DMS53 treated with DMSO at 0.1 percent for 48 hours (cell line): ENCODE results near the gene CDRT4.

Source experiments
- DNase-seq: peaks from one replicate; lab custom pipeline; 2025; ENCODE audit not compliant: unreplicated experiment; lab: John Stamatoyannopoulos, UW

Gene CDRT4

DNA sequence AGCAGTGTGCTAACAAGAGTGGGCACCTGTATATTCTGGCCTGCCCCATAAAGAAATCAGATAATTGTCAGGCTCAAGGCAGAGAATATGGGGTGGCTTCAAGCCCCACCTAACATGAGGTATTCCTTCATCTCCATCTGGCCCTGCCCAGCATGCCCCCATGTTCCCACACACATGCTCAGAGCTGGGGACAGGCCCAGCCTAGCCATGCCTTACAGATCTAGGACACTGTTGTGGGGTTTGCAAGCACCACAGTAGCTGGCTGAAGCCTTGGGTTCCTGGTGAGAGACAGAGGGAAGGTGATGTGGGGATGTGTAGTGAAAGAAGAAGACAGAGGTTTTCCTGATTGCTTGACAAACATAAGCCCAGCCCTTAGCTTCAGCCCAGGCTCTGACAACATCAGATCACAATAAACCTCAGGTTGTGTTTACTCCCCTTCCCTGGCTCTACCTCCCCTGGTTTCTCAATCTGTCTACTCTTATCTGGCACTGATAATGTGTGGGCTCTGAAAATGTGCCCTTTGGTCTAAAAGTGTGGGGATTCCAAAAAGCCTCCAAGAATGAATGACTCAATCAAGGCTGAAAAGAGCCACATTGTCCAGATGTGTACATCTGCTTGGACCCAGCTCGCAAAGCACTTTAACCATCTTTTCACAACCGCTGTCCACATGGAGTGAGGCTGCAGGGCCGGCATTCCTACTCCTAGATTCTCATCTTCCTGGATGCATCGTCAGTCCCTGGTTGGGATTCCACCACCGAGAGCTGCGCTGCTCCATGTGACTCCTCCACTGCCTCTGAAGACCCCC, 34.4 kb downstream of the CDRT4 start:
- no peak for DNase-seq

DNA sequence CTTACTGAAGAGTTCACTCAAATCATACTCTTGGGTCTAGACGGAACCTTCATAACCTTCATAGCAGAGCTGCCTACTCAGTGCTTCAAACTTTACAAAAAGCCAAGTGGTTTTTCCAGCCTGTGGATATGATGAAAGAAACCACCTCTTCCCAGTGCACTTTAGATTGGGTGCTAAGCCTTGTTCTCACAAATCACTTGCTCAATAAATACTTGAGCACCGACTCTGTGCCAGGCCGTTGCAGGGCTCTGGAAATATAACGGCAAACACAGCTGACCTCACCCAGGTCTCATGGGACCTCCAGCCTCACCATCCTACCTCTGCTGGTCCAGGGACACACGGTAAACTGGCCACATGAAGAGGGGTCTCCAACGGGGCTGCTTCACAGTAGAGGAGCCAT, 35.7 kb downstream of the CDRT4 start:
- DNase-seq = no peak

DNA sequence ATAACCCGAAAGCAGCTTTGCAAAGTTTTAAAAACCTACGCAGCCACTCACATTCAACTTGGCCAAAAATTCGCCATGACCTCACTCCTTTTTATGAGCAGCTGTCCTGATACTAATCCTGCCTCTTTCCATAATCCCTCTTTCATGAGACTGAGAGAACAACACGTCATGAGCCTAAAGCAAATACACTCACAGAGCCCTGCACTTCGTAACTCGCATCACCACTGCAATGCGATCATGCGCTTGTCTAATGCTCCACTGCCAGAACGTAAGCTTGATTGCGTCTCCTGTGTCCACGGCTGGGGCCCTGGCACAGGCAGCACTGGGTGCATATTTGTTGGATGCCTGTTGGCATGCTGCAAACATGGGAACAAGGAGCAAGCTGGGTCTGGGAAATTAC, 36.2 kb downstream of the CDRT4 start:
- peak; percentile 30 for DNase-seq

DNA sequence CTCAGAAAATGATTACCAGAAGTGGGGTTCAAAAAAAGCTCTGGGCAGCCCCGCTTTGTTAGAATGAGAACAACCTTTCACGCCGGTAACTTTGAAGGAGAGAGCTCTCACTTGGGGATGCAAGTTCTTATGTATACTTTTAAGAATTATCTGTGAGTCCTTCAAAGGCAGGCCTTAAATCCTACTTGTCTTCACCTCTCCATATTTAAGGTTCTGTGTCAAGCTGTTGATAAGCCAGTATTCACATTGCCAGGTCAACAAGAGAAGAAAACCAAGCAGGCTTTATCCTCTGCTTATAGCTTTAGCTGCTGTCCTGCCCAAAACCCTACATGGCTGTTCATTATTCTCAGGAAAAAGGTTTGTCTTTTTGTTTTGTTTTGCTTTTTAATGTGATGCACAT, 42.9 kb downstream of the CDRT4 start:
- no peak for DNase-seq

DNA sequence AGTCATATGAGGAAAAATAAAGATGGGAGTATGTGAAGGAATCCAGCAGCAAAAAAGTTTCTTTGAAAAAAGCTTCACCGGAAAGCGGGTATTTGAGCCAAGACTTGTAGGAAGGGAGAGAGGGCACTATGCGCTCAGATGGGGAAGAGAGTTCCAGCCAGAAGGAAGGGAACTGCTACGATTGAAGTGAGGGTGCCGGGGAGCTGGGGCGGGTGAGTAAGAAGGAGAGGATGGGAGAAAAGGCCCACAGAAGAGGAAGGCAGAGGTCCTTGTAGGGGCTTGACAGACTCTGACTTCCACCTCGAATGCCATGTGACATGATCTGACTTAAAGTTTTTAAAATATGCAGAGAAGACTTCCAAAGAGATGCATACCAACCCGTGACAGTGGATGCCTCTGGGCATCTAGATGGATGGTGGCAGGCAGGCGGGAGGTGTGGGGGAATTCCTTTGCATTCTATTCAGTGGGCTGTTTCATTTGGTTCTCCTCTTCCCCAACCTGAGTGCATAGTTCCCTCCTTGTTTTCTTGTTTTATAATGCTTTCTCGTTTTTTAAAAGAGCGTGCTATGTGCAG, 44.9 kb downstream of the CDRT4 start:
- no peak for DNase-seq

DNA sequence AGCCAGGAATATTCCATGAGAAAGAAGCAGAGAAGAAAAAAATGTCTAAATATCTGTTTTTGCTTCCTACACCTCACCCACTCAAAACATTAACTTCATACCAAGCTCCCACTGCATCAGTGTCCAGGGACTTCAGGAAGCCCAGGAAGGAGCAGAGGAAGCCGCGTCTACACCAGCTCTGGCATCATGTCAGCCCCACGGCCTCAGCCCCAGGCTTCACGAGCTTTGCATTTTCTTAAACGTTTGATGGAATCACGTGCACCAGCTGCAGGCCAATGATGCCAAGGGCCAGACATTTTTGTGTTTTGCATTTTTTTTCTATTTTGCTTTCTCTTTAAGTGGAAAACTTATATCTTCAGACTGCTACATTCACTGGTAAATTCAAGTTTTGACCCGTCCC, 48.6 kb downstream of the CDRT4 start:
- no peak for DNase-seq

DNA sequence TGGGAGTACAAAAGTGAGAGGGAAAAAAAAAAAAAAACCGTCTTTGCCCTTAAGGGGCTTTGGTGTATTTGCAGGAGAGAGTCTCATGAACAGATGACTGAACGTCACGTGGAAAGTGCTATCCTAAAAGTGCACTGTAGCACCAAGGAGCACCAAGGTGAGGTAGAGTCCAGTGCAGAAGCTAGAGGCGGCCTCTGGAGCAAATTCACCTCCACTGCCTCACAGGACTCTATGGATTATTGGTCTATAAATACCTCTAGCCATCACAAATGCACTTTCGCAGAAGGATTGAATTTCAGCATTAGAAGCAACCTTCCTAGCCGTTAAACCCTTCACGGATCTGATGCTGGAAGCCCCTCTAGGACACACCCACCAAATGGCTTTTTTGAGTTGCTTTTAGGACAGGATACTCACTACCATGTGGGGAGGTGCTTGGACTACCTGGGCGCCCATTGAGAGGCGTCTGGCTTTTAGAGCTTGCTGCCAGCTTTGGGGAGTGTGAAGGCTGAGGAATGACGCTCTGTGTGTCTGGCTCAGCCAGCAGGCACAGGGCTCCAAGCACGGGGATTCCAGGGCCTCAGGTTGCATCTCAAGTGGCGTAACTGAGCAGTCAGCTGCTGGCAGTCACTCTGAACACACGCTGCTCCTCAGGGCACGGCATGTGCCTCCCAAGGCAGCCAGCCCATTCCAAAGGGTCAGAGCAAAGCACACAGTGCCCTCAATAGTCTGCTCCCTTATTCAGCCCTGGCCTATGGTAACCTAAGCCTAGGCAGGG, 52.7 kb downstream of the CDRT4 start:
- DNase-seq = no peak

DNA sequence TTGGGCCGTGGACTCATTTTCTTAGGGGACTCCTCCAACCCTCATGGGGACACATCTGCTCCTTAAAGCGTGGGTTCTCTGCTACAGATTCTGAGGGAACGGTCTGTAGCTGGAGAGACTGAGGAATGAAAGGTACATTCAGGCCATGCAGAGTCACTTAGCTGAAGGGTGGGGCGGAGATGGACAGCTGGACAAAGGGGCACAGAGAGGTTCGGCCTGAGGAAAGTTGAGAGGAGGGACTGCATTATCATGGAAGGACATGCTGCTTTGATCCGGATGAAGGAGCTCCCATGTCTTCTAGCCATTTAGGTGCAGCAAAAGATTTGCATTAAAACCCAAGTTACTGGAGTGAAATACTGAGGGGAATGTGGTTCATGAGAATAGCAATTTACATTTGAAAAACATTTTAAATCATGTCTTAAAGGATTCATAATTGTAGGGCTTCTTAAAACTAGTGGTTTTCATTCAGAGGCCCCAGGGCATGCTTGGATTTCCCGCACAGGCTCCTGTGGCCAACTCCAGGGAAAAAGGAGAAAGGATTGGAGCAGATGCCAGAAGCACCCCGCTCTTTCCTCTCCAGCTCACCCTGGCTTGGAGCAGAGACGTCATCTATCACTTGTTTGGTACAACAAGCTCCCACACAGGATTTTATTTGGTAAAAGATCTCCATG, 54.2 kb downstream of the CDRT4 start:
- no peak for DNase-seq

DNA sequence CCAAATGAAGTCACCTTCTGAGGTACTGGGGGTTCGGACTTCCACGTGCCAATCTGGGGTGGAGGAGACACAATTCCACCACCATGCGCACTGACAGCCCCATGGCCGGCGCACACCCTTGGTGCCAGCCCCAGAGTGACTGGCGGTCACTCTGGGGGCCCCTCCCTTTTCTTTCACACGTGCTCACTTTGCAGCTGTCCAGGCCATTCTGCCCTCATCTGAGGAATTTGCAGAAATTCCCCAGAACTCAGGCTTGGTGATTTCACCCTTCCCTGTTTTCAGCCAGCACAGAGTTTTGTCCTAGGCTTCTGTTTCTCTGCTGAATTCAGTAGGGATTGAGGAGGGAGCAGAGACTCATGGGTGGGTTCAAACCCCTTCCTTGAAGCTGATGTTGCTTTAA, 54.8 kb downstream of the CDRT4 start:
- DNase-seq = no peak

DNA sequence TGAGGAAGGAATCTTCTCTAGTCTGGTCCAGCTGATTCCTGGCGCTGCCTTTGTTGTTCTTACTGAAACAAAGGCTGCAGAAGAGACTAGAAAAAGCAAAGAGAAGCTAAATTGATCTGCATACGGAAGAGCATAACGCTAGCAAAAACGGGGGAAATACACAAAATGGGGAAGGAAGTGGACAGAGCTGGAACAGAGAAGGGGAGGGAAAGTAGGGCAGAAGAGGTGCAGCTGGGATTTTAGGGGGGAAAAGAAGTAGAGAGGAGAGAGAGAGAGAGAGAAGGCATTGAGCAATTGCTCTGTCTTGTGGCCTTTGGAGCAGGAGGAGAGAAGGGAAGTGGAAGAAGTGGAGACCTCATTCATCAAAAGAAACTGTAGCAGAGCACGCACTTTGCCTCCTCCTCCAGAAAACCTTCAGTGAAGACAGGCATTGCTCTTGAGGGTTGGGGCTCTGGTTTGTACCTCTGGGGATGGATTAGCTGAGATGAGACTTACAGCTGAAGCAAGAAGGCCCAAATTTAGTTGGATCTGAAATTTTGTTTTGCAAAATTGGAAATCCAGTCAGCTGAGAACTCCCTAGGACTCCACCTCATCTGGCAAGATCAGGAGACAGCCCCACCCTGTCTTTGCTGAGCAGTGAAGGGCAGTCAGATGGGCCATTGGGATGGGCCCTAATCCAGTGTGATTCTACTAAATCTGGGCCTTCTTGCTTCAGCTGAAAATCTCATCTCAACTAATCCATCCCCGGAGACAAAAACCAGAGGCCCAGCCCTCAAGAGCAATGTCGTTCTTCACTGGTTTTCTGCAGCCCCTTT, 55.8 kb downstream of the CDRT4 start:
- no peak for DNase-seq

DNA sequence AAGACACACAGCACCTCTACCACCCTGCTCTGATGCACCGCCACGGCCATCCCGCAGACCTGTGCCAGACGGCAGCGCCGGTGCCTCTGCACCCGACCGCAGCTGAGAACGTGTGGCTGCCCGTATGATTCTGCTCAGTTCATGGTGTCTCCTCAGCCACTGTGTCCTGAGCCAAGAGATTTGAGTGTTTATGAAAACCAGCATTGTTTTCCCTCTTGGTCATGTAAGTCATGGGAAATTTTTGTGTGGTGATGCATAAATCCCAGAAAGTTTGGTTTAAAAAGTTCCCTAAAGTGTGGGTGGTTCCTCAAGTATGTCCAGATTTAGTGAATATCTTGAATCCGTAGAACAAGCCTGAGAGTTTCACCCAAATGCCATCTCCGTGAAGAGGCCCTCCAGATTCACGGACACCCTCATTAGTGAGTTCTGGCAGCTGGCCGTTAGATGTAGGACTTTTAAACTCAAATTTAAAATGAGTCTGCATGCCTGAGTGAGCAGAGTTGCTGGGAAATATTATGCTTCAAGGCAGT, 57.6 kb downstream of the CDRT4 start:
- DNase-seq = no peak

DNA sequence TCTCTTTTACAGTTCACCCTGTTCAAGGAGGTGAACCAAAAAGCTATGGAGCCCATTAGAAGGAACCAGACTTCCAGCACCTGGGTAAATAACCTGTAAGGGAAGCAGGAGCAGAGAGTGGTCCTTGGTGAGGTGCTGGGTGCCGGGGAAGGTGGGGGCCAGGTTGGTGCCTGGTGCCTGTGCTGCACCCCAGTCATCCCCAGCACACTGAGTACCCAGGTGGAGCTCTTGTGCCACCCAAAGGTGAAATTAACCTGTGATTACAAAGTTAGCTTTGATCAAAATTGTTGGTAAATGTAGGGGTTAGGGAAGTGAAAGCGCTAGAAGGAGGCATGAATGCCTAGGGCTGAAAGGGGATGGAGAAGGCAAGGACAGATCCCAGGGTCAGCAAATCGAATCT, 58.6 kb downstream of the CDRT4 start:
- no peak for DNase-seq

DNA sequence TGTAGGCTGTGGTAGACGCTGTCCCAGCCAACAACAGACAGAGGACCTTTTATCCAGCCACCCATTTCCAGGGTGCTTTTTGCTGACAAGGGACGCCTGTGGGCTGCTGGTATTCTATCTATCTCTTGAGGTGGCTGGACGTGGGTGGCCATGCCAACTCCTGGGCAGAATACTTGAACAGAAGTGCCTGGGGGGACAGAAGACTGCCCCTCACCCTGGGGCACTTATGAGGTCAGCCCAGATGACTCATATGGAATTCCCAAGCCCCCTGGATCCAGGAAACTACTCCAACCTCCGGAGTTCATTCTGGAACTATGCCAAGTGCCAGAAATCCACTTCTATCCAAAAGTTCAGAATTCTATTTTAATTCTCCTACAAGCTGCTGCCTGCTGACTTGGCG, 61.3 kb downstream of the CDRT4 start:
- DNase-seq = no peak

DNA sequence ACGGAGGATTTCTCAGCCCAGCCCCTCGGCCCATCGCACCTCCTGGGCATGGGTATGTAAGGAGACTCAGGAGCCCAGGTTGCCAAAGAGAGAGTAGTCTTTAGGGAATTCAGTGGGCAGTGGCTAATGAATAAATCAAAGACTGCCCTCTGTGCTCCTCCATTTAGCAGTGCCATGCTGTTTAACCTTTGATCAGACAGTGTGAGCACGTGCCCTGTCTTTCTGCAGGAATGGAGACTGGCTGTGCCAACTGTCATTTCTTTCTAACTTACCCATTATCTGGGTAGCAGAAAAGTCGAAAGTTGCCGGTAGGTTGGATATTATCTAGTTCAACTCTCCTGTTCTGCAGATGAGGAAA, 62.4 kb downstream of the CDRT4 start:
- no peak for DNase-seq

DNA sequence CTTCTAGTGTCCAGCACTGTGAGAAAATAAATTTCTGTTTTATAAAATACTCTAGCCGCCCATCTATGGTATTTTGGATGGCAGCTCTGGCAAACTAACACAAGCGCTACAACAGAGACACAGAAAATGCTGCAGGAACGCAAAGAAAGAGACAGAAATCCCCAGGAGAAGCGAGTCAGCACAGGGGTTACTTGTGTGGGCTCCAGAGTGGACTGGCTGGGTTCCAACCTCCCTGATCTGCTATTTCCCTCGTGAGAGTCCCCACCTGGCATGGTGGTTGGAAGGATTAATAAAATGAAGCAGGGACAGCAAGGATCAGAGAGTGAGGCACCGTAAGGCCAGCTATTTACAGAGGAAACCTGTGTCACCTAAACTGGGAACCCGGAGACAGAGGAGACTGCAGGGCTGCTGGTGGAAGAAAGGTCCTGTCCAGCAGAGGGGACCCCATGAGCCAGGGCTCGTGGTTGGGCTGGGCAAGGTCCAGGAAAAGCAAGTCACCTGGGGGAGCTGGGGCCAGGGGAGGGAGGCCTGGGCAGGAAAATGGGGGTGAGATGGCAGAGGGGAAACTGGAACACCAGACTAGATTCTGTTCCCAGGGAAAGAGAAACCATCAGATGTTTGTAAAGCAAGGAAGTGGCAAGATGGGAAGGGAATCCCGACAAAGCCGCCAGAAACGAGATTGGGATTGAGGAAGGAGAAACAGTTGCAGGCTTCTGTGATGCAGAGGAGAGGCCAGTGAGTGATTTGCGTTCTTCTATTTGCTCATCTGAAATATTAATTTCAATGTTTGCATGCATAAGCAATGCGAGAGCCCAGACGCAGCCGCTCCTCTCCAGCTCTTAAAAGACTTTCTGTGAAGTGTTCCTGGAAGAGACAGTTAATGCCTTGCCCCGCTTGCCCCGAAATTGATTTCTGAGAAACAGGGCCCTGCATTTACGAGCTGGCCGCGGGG, 63.0 kb downstream of the CDRT4 start:
- DNase-seq = no peak

DNA sequence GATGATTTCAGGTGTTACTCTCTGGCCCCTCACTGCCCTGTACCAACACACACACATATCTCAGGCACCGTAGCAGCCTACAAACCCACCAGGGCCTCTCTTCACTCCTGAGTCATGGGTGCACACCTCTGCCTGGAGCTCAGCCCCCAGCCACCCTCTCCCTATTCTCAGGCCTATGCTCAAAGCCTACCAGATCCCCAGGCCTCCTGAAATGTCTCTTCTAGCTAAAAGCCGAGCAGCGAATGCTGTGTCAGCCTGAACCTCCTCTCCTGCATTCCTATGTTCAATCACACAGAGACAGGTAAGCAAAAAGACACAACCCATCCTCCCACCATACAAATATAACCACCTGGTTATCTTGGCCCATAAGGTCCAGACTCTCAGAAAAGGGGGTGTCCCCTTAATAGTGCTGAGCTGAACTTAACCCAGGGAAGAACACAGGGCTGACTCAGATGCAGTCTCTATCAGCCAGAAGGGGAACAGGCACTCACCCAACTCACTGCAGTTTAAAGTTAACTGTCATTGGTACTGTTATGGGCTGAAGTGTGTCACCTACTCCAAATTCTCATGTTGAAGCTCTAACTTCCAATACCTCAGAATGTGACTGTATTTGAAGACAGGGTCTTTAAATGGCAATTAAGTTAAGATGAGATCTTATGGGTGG, 64.0 kb downstream of the CDRT4 start:
- no peak for DNase-seq

DNA sequence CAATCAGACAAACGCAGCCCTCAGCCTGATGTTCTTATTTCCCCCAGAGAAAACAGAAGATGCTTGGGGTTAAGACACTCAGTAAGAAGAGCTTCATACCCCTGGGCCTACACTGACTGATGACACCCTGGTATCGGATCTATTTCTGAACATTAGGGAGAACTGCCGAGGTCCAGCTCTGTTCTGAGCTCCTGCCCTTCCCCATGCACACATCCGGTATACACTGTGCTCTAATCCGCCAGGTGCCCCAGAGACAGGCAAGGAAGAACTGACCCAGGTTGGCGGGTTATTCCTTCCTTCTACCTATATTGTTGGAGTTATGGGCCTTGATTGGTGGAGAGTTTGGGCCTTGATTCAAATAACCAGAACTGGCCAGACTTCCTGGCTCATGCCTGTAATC, 68.0 kb downstream of the CDRT4 start:
- no peak for DNase-seq

DNA sequence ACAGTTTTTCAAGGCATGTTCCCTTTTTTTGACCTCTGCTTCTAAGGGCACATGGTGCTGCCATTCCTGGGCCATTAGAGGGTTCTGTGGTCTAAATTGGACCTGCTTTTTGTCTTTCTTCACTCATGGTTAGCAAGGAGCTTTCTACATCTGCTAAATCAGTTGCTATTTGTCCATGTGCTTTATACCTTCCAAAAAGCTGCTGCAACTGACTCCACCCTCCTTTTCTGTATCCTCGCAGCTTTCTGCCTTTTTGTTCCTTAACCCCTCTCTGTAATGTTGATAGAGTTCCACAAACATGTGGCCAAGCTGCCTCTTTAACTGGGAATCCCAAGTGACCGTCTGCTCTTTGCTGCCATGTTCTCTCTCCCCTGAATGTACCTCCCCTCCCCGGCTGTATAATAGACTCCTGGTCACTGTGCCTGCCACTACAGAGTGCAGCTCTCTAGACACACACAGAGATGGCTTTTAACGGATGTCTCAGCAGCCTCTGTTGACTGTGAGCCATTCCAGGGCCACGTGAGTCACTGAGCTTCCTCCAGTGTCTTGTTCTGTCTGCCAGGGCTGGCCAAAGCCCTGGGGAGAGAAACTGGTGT, 68.6 kb downstream of the CDRT4 start:
- no peak for DNase-seq

DNA sequence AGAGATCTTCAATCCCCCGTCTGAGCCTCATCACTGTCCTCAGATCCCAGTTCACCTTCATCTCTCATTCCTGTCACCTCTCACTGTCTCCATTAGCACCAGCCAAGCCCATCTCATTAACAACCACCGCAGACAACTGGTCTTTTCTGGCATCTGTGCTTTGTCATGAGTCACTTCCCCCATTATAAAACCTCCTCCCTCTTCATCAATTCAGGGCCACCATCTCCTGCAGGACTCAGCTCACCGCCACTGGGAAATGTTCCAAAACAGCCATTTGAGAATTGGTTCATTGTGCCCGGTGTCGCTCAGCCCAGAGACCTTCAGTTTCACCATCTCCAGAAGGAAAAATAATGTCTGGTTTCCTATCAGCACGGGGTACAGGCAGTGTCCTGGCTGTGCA, 69.1 kb downstream of the CDRT4 start:
- no peak for DNase-seq
